T-helper 2 cell treated with Interferon-gamma antibody and Interleukin-4, amounts not matched to agents 5 μg/mL and 100 μg/mL, for 36 hours (primary cell): ENCODE results near the gene SOX12.

Experiments
- DNase-seq: peaks from one replicate; pipeline ENCODE4 v3.0.0; 2021; ENCODE audit warnings: low spot score
- H3K27ac Mint-ChIP-seq: one replicate; pipeline ENCODE4 v1.8.0; 2021; ENCODE audit warnings: mild to moderate bottlenecking, mixed read lengths
- H3K27me3 Mint-ChIP-seq: one replicate; pipeline ENCODE4 v1.8.0; 2021; ENCODE audit warnings: low read depth, mixed read lengths
- H3K36me3 Mint-ChIP-seq: one replicate; pipeline ENCODE4 v1.8.0; 2021; ENCODE audit warnings: low read depth, mixed read lengths
- H3K4me1 Mint-ChIP-seq: one replicate; pipeline ENCODE4 v1.8.0; 2021; ENCODE audit warnings: low read depth, mixed read lengths
- H3K4me3 Mint-ChIP-seq: one replicate; pipeline ENCODE4 v1.8.0; 2022; ENCODE audit warnings: mild to moderate bottlenecking, moderate library complexity, mixed read lengths
- H3K9me3 Mint-ChIP-seq: one replicate; pipeline ENCODE4 v1.8.0; 2021; ENCODE audit warnings: mixed read lengths

The SOX12 gene

GRCh38 chr20:311609-312008 lies 13.7 kb upstream of the SOX12 start:
- peaks cover 13% of the 10 kb centered on the region for H3K4me1 Mint-ChIP-seq
- H3K9me3 Mint-ChIP-seq, result no peaks in the 10 kb centered on the region
- no peak for DNase-seq
- no peaks in the 10 kb centered on the region for H3K27me3 Mint-ChIP-seq
- peak overlapping the region; percentile 13 for H3K4me3 Mint-ChIP-seq
- no peaks in the 10 kb centered on the region for H3K36me3 Mint-ChIP-seq
- no peak overlapping the region for H3K27ac Mint-ChIP-seq

DNA sequence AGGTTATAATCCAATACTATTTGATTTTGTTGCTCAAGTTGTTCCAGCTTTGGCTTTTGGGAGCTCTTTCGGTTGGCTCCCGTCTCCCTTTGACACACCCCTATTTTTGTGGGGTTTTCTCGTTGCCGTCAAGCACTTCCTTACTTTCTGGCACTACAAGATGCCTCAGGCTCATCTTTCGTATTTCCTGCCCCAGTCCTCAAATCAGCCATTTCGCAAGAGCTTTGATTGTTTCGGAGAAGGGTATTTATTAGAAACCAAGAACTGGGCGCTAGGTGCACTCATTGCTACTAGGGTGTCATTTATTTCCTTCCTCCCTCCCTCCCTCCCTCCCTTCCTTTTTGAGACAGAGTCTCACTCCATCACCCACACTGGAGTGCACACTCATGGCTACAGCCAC lies 13.3 kb upstream of the SOX12 start:
- Mint-ChIP-seq H3K9me3 (no peaks in the 10 kb centered on the region), H3K36me3 (no peaks in the 10 kb centered on the region), H3K4me1 (peaks cover 13% of the 10 kb centered on the region), H3K27me3 (no peaks in the 10 kb centered on the region), H3K4me3 (no peak overlapping the region), H3K27ac (no peak overlapping the region)
- no peak for DNase-seq

DNA sequence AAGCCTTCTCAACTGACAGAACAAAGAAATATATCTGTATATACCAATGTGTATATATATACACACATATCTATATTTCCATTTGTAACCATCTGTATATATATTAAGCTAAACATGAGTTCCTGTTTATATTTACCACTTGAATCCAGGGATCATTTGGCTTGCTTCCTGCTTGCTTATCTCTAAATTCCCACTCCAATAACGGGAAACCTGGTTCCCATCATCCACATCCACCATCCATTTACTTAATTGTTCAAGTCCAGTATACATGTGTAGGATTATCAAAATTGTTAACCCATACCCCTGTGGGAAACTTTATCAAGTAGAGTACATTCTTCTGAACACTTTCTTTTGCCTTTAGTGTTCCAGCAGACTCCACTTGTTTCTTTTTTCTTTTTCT lies 12.5 kb upstream of the SOX12 start:
- no peak overlapping the region for H3K27ac Mint-ChIP-seq
- no peaks in the 10 kb centered on the region for H3K36me3 Mint-ChIP-seq

DNA sequence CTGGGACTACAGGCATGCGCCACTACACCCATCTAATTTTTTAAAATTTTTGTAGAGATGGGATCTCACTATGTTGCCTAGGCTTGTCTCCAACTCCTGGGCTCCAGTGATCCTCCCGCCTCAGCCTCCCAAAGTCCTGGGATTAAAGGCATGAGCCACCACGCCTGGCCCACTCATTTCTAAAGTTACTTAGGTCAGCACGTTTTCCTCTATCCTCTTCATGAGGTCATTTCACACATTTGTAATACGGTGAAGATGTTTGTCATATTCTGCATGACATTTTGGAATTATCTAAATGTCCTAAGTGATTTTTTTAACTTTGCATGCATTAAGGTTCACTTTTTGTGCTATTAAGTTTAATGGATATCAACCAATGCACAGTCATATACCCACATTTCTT lies 11.9 kb upstream of the SOX12 start:
- Mint-ChIP-seq H3K27ac (no peak overlapping the region), H3K27me3 (no peaks in the 10 kb centered on the region), H3K9me3 (no peaks in the 10 kb centered on the region), H3K4me3 (no peak overlapping the region), H3K4me1 (peaks cover 13% of the 10 kb centered on the region), H3K36me3 (no peaks in the 10 kb centered on the region)
- no peak for DNase-seq

More for the DNA sequence above, 12.5 kb upstream of the SOX12 start:
- DNase-seq, result no peak
- Mint-ChIP-seq H3K27me3 (no peaks in the 10 kb centered on the region), H3K9me3 (no peaks in the 10 kb centered on the region), H3K4me3 (no peak overlapping the region), H3K4me1 (peaks cover 13% of the 10 kb centered on the region)

GRCh38 chr20:313948-314347 lies 11.4 kb upstream of the SOX12 start:
- no peaks in the 10 kb centered on the region for H3K9me3 Mint-ChIP-seq
- H3K36me3 Mint-ChIP-seq, result no peaks in the 10 kb centered on the region
- H3K27me3 Mint-ChIP-seq, result no peaks in the 10 kb centered on the region
- no peak overlapping the region for H3K4me3 Mint-ChIP-seq
- no peak for DNase-seq
- H3K27ac Mint-ChIP-seq, result no peak overlapping the region
- peaks cover 13% of the 10 kb centered on the region for H3K4me1 Mint-ChIP-seq

DNA sequence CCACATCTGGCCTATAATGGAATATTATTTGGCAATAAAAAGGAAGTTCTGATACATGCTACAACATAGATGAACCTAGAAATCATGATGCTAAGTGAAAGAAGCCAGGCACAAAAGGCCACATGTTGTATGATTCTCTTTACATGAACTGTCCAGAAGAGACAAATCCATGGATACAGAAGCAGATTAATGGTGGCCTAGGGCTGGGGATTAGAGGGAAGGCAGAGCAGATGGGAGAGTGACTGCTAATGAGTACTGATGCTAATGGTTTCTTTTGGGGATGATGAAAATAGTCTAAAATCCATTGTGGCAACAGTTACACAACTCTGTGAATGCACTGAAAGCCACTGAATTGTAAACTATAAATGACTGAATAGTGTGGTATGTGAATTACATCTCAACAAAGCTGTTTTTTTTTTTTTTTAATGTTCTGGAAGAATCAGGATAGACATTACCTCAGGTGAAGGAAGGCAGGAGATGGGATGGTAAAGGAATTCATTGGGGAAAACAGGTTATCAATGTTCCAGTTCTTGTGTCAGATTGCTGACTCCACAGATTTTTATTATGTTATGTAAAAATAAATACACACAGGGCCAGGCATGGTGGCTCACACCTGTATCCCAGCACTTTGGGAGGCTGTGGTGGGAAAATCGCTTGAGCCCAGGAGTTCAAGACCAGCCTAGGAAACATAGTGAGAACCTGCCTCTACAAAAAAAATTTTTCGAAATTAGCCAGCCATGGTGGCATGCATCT lies 8.9 kb upstream of the SOX12 start:
- H3K36me3 Mint-ChIP-seq, result no peaks in the 10 kb centered on the region

DNA sequence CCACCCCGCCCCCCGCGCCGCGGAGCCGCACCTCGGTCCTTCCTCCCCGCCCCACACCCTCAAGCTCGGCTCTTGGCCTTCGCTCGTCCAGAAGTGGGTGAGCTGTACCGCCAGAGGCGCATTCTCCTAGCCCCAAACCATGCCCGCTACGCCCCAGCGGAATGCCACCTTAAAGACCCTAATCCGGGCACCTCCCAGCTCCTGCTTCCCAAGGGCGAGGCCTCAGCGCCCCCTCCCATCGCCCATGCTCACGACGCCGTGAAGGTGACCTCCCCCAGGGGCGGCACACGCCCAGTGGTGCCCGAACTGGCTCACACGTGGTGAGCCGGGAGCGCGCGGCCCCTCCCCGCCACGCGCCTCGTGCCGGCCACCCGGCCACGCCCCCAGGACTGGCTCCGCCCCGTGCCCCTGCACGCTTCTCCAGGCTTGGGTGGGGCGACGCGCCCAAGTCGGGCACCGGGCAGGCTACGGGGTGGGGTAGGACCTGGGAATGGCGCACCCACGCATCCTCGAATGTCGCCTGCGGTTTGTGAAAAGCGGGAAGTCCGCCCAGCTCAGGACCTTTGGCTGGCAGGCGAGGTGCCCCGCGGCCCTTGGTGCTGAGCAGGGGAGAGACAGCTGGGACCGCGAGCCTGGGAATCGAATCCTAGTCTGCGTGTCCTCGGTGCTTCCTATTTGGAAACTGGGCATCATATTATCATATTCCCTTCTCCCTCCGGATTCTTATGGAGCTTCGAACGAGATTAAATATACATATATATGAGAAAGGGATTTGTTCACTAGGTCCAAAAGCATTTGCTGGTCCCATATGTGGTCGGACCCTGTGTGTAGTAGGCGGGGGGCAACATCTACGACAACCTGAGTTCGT lies 941 bp upstream of the SOX12 start:
- peak; percentile 93 for DNase-seq
- H3K27me3 Mint-ChIP-seq, result no peaks in the 10 kb centered on the region
- H3K9me3 Mint-ChIP-seq, result no peaks in the 10 kb centered on the region
- peaks cover 1% of the 10 kb centered on the region for H3K36me3 Mint-ChIP-seq
- H3K27ac Mint-ChIP-seq, result peak overlapping the region; percentile 92
- H3K4me1 Mint-ChIP-seq, result peaks cover 18% of the 10 kb centered on the region
- H3K4me3 Mint-ChIP-seq, result peak overlapping the region; percentile 94

More for the DNA sequence above, 8.9 kb upstream of the SOX12 start:
- no peak for DNase-seq
- H3K9me3 Mint-ChIP-seq, result no peaks in the 10 kb centered on the region
- no peak overlapping the region for H3K27ac Mint-ChIP-seq
- no peak overlapping the region for H3K4me3 Mint-ChIP-seq
- H3K27me3 Mint-ChIP-seq, result no peaks in the 10 kb centered on the region
- peaks cover 2% of the 10 kb centered on the region for H3K4me1 Mint-ChIP-seq

- Mint-ChIP-seq H3K4me1 (peaks cover 22% of the 10 kb centered on the region), H3K36me3 (peaks cover 1% of the 10 kb centered on the region), H3K27me3 (no peaks in the 10 kb centered on the region), H3K27ac (peak overlapping the region; percentile 82), H3K4me3 (peak overlapping the region; percentile 83), H3K9me3 (no peaks in the 10 kb centered on the region)
- peak; percentile 67 for DNase-seq
Measured at GRCh38 chr20:325889-326644, 715 bp downstream of the SOX12 start.

- peaks cover 22% of the 10 kb centered on the region for H3K4me1 Mint-ChIP-seq
- H3K4me3 Mint-ChIP-seq, result peak overlapping the region; percentile 81
- H3K27ac Mint-ChIP-seq, result peak overlapping the region; percentile 77
- no peaks in the 10 kb centered on the region for H3K27me3 Mint-ChIP-seq
- no peaks in the 10 kb centered on the region for H3K9me3 Mint-ChIP-seq
- peaks cover 1% of the 10 kb centered on the region for H3K36me3 Mint-ChIP-seq
- DNase-seq, result peak; percentile 25
Measured at GRCh38 chr20:326645-327185, 1.4 kb downstream of the SOX12 start.

DNA sequence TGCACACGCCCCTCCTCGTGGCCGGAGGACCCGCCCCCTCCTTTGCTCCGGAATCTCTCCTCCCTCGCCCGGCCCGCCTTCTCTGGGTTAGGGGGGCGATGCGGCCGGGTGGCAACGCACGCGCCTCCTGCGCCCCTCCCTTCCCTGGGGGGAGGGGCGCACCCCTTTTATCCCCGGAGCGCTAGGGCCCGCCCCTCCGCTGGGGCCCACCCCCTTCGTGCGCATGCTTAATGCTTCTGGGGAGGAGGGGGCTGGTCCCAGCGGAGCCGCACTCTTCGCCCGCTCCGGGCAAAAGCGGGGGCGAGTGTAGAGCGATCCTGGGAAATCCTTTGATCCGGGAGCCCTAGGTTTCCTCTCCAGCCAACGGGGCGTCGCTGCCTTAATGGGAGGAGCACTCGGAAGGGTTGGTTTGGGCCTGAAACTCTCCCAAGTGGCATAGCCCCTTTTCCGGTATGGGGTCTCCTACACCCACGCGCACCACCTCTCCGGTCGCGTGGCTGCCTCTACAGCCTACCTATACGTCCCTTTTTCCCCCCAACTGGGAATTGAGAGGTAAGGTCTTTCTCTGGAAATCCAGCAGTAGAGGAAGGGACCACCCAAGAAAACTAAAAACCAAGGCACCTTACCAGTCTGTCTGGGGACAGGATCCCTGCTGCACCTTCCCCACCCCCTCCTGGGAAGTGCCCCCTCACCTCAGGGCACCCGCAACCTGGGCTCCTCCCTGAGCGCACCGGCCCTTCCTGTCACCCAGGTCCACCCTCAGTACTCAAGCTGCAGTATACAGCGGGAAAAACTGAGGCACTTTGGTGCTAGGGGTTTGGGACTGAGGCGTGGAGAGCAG lies 2.1 kb downstream of the SOX12 start:
- H3K9me3 Mint-ChIP-seq, result no peaks in the 10 kb centered on the region
- H3K27ac Mint-ChIP-seq, result peak overlapping the region; percentile 77
- peak overlapping the region; percentile 81 for H3K4me3 Mint-ChIP-seq
- H3K27me3 Mint-ChIP-seq, result no peaks in the 10 kb centered on the region
- peaks cover 19% of the 10 kb centered on the region for H3K4me1 Mint-ChIP-seq
- H3K36me3 Mint-ChIP-seq, result peaks cover 1% of the 10 kb centered on the region
- peak; percentile 78 for DNase-seq

GRCh38 chr20:328027-328974 lies 2.9 kb downstream of the SOX12 start:
- H3K27ac Mint-ChIP-seq, result peak overlapping the region; percentile 71
- no peaks in the 10 kb centered on the region for H3K9me3 Mint-ChIP-seq
- H3K4me1 Mint-ChIP-seq, result peaks cover 18% of the 10 kb centered on the region
- no peaks in the 10 kb centered on the region for H3K27me3 Mint-ChIP-seq
- DNase-seq, result no peak
- H3K4me3 Mint-ChIP-seq, result peak overlapping the region; percentile 81
- H3K36me3 Mint-ChIP-seq, result peaks cover 1% of the 10 kb centered on the region

DNA sequence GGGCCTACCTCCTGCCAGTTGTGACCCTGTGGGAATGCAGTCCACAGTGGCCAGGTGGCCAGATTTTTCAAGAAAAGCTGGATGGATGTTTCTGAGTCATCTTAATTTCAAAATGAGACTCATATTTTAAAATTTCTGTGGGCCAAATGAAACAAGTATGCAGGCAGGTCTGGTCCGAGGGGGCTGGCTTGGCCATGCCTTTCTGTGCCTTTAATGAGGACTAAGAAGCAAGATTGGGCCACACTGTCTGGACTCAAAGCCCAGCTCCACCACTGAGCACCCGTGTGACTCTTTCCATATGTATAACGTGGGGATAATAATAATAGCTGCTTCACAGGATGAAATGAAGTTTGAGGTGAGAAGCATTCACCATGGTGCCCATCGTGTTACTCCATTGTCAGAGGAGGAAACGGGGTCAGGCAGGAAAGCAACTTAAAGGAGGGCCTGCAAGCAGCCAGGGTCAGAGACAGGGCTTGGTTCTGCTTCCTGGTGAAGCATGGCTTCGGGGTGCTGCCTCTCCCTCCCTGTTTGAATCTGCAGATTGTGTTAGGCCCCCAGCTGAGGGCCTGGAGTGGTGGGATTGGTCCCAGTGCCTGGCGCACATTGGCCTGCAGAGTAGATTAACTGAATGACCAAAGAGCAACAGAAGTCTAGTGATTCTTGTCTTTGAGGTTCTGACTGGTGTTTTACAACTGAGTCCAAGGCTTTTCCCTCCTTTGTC lies 3.8 kb downstream of the SOX12 start:
- DNase-seq, result no peak
- Mint-ChIP-seq H3K27me3 (no peaks in the 10 kb centered on the region), H3K4me1 (peaks cover 15% of the 10 kb centered on the region), H3K36me3 (peaks cover 1% of the 10 kb centered on the region), H3K4me3 (peak overlapping the region; percentile 72), H3K9me3 (no peaks in the 10 kb centered on the region), H3K27ac (peak overlapping the region; percentile 50)
